ENCODE measurements around the gene AGPAT3. TPM values are rescaled to one million over a fixed set of nuclear protein-coding genes. Genes with fewer than 3 reads are reported as not detected.

Gene AGPAT3
- 61.7 and 67.3 TPM in 2 replicates for total RNA-seq

GRCh38 chr21:43864962-43865539 lies at the start of gene AGPAT3:
Gene AGPAT3, plus strand, starts transcription at chr21:43865223. Its CDS starts 94,459 bp downstream, at chr21:43959682.

GRCh38 chr21:44011579-44012473 lies 146.8 kb downstream of the AGPAT3 start, which contains the start of gene TRAPPC10:
Gene TRAPPC10, plus strand, starts transcription at chr21:44012309. Its CDS starts 185 bp downstream, at chr21:44012494.

Other genes with a start within 250 kb of the AGPAT3 start
- gene HSF2BP, start 205.7 kb upstream of the AGPAT3 start, total RNA-seq: 1.2 and 1.6 TPM in 2 replicates
- gene RRP1B, start 205.7 kb upstream of the AGPAT3 start, total RNA-seq: 19.3 and 22.2 TPM in 2 replicates
- gene PDXK, start 146.1 kb upstream of the AGPAT3 start, total RNA-seq: 120 and 146 TPM in 2 replicates
- 7.7 and 14.6 TPM in 2 replicates for gene CSTB, start 88.9 kb upstream of the AGPAT3 start, total RNA-seq
- 15.1 and 19.5 TPM in 2 replicates for gene RRP1, start 75.6 kb upstream of the AGPAT3 start, total RNA-seq
- 18.3 and 20.3 TPM in 2 replicates for gene TRAPPC10, start 147.1 kb downstream of the AGPAT3 start, total RNA-seq
- 6.5 and 14.5 TPM in 2 replicates for gene PWP2, start 242.2 kb downstream of the AGPAT3 start, total RNA-seq

Measured in smooth muscle cell of trachea (primary cell).